ENCODE measurements around the gene CCNH.
A peak's percentile ranks its signal among the peaks of the same experiment; 100 is the strongest.

The CCNH gene

DNA sequence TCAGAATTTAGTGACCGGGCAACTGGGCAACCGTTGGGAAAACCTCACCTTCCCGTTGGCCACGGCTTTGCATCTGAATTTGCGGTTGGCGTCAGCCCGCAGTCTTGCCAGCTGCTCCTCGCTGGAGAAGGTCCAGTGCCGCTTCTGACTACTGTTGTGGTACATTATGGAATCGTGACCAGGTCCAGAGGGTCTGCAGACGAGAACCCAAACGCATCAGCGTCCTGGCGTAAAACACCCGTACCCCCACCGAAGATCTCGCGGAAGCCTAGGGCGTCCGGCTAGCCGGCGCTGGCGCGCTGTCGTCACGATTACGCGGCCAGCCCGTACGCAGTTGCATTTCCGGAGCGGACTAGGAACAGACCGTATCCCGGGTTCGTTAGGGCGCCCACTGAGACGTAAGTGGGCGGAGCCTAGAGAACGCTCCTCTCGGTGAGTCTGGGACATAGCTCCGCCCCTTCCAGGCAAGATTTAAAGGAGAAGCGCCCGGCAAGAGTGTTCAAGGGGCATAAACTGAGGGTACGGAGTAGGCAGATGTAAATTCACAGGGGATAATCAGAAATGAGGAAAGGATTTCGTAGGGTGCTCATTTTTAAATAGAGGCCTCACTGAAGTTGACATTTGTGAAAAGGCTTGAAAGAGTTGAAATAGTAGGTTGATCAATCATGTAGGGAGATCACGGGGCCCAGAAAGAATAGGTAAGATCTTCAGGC lies at the start of gene CCNH:
Gene CCNH, minus strand, starts transcription at position 301 of the 713 bp plus-strand sequence. Its CDS starts 136 bp downstream, at position 165.
- peak; percentile 51 for DNase-seq

DNA sequence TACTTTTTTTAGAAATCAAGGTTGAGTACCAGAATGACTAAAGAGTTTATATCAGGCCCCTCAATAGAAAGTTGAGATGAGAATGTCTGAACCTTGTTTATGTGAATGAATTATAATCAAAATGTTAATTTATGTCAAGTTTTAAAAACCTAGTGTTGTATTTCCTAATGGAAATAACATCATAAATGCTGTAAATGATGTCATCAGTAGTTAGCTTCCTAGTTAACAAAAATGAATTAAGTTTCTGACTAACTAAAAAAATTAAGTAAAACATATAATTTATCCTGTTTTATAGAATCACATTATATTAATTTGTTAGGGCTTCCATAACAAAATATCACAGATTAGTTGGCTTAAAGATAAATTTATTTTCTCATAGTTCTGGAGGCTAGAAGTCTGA lies 45.0 kb upstream of the CCNH start:
- no peak for DNase-seq

DNA sequence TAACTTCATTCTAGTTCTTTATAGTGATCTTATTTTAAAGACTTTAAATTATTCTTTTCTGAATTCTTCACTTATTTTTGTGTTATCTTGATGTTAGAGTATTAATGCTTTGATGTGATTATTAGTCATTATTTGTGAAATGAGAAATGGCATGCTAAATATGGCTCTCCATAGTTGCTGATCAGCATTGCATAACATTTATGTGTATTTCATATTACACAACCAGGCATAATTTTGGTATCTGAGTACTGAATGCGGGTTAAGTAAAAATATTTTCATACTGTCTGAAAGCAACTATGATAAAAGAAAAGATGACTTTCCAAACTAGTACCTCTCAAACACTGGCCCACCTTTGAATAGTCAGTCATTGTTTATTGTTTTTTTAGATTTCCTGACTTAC lies 41.1 kb upstream of the CCNH start:
- no peak for DNase-seq

DNA sequence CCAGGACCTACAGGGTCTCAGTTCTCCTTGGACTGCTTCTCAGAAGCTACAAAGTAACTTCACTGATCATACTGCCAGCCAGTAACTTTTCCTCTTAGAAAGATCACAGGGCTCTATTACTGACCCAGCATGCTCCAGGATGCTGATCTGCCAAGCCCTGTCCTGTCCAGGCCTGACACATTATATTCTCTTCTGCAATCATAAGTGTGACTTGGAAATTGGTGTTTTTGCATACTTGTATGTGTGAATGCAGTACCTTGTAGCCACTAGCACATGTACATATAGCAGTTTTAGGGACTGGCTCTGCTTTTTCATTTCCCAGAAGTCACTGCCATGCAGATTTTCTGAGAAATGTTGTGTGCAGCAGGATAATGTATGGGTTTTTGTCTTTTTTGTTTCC lies 40.1 kb upstream of the CCNH start:
- DNase-seq = no peak

DNA sequence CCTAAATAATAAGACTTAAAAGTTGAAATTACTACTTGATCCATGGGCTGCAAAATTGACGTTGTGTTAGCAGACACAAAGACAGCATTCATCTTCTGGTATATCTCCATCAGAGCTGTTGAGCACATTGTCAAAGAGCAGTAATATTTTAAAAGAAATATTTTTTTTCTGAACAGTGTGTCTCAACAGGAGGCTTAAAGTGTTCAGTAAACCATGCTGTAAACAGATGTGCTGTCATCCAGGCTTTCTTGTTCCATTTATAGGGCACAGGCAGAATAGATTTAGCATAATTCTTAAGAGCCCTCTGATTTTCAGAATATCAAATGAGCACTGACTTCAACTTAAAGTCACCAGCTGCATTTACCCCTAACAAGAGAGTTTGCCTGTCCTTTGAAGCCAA lies 29.7 kb upstream of the CCNH start:
- no peak for DNase-seq

DNA sequence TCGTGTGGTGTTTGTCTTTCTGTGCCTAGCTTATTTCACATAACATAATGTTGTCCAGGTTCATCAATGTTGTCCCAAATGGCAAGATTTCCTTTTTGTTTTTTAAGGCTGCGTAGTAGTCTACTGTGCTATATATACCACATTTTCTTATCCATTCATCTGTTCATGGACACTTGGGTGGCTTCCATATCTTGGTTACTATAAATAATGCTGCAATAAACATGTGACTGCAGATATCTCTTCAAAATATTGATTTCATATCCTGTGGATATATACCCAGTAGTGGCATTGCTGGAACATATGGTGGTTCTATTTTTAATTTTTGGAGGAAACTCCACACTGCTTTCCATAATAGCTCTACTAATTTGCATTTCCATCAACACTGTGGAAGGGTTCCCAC lies 25.5 kb upstream of the CCNH start:
- DNase-seq = no peak

DNA sequence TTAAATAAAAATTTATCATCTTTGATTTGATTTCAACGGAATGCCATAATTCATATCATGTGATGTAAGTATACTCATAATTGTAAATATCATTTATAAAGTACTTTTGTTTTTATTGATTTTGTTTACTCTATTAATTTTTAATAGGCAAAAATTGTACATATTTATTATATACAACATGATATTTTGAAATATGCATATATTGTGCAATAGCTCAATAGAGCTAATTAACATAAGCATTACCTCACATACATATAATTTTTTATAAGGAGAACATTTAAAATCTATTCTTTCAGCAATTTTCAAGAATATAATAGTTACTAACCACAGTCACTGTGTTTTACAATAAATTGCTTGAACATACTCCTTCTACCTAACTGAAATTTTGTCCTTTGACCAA lies 25.0 kb upstream of the CCNH start:
- no peak for DNase-seq

DNA sequence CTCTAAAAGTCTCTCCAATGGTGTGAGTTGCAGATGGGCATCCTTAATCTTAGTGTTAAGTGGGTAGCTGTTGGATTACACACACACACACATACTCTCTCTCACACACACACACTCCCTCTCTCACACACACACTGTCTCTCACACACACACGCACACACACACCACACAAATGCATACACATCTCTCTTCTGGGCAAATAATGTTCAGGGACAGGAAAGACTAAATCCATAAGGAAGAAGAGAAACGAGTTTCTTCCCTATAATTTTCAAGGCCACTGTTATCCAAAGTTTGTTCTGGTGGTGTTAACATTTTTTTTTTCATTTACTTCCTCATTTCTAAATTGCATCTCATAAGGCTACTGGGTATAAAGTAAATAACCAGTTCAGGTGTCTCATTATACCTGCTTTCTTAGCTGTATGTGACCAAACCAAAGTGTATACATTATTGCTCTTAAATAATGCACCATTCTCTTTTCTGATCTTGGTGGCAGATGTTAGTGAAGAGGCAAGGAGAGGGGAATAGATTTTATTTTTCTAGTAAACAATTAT lies 22.5 kb upstream of the CCNH start:
- DNase-seq = no peak

DNA sequence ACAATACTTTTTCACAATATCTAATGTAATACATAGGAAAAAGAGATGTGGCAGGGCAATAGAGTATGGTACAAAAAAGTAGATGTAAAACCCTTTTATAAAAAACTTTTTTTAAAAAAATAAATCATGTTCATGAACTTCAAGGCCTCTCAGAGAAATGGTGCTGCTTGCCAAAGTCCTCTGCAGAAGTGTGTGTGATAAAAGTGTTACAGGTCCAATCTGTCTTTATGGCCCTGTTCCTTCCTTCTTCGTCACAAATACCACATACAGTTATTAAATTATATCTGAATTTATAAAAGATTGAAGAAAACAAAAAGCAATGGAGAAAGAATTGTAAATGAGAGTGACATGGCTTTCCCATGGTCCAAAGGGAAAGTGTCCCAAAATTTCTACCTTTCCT lies 21.7 kb upstream of the CCNH start:
- no peak for DNase-seq

DNA sequence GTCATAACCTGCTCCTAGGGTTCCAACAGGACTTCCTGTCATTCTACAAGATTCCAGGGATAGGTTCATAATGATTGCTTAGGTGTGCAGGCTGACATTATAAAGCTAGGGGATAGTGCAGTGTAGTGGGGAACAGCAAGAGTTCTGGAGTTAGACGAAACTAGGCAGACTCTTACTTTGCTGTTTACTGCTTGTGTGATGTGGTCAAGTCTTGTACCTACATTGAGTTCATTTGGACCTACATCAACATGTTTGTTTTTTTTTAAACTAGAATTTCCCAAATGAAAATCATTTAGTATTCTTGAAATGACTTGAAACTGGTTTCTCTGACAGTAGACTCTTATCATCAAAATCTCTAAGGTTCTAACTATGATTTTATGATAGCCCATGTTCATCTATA lies 21.2 kb upstream of the CCNH start:
- no peak for DNase-seq

DNA sequence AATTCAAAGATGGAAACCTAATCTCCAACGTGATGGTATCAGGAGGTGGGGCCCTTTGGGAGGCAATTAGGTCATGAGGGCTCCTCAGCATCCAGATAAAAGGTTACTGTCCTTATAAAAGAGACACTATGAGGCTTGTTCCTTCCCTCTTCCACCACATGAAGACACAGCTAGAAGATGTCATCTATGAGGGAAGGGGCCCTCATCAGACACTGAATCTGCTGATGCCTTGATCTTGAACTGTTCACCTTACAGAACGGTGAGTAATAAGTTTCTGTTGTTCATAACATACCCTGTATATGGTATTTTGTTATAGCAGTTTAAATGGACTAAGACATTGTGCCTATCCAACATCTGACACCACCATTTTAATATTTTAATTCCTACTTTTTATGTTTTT lies 19.7 kb upstream of the CCNH start:
- DNase-seq = no peak

DNA sequence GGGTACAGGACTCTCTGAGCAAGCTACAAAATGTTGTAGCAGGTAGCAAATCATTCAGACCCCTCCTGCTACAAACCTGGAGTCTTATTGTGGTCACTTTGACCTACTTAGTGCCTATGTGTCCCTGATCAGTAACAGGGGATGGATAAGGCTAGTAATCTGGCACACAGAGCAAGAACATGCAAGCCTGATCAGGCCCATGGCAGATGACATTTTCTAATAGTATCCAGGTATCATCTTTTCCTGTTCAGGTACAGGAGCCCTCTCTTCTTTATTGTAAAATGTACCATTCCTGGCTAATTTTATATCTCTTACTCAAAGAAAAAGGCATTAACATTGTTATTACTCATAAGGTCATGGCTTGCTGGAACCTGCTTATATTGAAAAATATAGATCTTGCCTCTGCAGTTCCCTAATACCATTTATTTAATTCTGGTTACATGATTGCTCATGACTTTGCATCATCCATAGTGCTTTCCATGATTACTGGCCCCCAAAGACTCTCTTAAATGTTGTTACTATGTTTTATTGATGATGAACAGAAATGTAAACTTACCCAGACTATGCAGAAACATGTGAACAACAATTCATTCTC lies 18.2 kb upstream of the CCNH start:
- DNase-seq = no peak

DNA sequence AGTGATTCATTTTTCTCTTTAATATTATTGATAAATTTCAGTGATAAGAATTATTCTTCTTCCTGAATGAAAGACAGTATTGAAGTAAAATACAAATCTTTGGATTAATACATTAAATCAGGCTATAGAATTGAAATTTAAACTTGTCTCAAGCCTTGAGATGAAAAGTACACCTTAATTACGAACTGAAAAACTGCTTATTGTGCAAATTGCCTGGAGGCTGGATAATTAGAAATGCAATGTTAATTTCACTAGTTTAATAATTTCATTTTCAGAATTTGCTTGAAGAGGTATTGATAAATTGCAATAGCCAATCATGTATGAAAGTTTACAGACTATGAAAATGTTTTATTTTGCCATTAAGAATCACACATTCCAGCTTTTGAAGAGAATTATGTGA lies 11.0 kb upstream of the CCNH start:
- DNase-seq = no peak

DNA sequence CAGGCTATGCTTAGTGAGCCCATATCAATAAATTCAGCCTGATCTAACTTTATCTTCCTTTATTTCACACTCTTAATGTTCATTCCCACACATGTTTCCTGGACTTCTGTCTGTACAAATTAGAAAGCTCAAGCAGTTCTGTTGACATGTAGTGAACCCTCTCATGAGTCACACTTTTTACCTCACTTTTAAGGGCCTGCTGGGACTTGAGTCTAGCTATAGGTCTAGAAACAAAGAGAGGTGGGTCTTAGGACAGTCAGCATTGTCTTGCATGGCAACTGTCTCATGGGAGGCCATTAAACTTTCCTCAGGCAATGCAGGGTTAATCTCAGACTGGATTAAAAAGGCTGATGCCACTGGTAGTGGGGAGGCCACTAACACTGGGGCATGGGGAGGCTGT lies 8.6 kb upstream of the CCNH start:
- no peak for DNase-seq

DNA sequence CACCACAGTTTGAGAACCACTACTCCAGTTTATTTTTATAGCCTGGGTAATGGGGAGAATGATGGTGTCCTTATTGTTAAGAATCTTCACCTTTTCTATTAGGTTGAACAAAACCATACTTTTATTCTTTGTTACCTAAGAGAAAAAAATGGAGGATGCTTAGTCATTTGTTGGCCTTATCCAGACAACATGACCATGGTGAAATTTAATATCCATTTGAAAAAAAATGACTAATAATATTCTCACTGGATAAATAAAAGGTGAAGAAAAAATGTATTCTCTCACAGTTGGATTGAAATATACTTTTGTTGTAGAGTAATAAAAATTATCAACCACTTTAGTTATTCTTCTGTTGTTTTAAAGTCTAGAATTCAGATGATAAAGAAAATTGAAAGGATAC lies 5.8 kb upstream of the CCNH start:
- DNase-seq = no peak

DNA sequence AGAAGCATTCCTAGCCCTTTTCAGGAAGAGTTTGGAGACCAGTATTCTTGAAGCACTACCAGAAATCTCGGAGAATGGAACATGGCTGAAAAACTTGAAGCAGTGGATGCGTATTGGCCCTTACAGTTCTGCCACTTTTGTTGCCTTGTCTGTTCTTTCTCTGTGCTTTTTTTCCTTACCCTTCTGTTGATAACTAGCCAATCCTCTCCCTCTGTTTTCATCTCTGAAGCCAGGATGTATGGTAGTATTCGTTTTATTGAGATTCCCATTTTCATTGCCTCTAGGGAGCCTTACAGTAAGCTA lies 564 bp upstream of the CCNH start:
- DNase-seq = no peak

DNA sequence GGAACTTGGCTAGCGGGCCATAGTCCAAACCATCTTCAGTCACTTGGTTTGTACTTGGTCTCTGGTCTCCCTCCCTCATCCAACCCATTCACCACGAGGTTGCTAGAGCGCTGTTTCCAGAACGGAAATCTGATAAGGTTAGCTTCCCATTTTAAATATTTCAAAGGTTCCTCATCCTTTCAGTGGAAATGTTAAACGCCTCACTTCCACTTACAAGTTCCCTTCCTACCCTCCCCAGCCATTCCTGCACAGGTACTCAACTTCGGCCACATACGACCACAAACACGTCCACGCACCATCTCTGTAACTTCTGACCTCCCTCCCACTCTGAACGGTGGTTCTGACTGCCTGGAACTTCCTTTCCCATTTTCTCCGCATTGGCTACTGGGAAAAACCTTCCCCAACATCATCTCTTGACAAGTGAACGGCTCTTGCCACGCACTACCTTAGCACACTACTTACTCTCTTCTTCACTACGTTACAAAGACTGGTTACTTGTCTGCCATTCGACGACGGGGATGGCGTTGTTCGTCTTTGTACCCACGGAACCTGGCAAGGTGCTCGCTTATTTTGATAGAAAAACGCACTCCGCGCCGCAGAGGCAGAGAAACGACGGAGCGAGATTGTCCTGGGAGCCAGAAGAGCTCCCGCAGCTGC lies 629 bp downstream of the CCNH start:
- no peak for DNase-seq

DNA sequence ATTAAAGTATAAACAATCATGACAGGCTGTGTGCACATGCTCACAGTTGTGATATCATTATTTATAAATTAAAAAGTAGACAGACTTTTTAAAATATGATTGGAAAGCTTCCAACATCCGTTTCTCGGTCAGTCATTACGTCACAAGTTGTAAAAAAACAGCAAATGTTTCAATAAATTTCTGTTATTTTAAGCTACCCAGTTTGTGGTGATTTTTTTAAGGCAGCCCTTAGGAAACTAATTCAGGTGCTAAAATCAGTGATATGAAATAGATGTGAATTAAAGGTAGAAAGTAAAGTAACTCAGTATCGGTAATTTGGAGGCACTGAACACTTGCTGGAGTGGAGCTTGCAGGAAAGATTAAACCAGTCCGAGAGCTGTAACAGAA lies 1.2 kb downstream of the CCNH start:
- no peak for DNase-seq

DNA sequence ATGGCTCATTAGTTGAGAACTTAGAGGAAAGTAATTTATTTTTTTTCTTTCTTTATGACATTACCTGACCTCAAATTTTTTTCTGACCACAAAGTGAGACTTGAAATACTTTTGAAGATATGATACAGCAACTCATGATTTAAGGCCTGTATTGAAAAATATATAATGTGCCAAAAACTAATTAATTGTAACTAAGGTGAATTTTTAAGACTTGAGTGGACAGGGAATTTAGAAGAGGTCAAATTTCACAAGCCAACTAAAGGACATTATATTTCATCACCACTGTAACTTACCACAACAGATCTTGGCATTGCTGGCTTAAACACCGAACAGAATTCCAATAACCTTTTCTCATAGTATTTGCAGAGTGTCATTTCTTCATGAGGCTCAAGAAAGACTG lies 1.8 kb downstream of the CCNH start:
- DNase-seq = no peak

DNA sequence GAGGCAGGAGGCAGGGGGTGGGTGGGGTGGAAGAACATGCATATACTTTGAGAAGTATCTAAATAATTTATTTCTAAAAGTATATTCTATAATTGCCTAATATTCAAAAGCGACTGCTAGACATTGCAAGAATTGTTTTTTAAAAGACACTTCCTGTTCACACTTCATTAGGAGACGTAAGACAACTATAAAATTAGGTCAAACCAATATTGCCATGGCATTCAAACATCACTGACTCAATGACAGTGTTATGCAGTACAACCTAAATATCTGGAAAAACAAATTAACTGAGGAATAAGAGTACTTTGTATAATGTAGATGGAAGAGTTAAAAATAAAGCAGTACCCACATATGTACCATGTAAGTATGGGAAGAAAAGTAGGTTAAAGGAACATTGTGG lies 4.5 kb downstream of the CCNH start:
- no peak for DNase-seq

DNA sequence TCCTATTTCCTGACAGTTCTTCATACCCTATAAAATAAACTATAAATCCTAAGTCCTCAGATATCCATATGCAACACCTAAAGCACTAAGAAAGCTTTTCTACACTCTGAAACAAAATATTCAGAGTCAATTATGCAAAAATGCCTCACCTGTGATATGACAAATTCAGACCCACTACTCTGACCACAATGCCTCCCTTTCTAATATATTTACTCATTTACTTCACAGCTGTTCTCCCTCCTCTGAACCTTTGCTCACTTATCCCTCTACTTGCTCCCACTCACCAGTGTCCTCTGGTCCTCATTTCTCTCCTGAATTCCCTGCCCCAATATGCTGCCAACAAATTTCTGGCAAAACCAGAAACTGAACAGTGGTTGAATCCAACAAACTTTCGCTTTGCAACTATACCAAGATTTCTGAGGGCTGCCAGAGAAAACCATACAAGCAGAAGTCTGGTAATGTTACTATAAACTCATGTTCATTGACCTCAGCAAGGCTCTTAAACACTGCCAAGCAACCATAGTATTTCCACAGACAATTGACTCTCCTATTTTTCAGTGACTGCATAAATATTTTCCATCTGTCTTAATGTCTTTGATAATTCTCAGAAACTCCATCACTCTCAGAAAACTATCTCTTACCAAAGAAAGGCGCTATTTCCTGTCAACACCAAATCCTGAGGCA lies 7.1 kb downstream of the CCNH start:
- no peak for DNase-seq

DNA sequence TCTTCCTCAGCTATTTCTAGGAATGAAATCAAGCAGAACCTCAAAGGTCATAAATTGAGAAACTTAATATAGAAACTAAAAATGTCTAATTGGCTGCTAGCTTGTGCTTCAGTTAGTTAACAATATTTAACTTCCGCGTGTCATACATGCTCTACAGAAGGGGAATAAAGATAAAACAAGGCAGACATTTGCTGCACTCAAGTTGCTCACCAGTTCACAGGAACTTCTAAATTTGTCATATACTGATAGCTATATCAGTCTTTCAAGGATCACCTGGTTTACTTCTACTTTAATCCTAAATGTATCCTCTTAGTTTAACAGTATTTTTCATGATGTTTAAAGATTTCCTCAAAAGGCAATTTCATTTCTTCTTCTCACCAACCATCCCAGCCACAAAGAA lies 8.4 kb downstream of the CCNH start:
- DNase-seq = no peak

DNA sequence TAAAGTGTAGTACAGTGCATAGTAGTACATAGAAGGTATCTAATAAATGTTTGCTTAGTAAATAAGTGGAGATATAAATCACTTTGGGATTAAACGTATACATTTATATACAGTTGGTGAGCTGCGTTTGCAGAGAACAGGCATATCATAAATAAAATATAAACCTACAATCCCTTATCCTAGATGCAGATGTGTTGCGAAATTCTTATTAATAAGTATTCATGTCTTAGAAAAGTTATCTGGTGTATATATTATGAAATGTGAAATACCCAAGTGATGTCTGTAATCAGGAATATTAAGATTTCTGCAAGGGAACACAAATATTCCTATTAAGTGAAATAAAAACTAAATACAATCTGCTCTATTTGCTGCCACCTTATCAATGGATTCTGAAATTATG lies 8.8 kb downstream of the CCNH start:
- DNase-seq = no peak

DNA sequence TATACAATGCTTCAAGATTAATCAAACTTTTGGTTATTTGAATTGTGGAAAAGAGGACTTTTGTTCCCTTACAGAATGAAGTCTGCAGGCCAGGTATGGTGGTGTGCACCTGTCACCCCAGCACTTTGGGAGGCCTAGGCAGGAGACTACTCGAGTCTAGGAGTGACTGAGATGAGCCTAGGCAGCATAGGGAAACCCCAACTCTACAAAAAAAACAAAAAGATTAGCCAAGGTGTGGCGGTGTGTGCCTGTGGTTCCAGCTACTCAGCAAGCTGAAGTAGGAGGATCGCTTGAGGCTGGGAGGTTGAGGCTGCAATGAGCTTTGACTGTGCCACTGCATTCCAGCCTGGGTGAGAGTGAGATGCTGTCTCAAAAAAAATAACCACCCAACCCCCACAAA lies 9.3 kb downstream of the CCNH start:
- DNase-seq = no peak

All from 8988T (cell line).